ENCODE results near the gene SUN1.
A peak's percentile ranks its signal among the peaks of the same experiment; 100 is the strongest.

The SUN1 gene

GRCh38 chr7:907158-907980 lies 75.1 kb downstream of the SUN1 start:
- no peak for DNase-seq (ENCODE audit: low read depth)

GRCh38 chr7:908159-908581 lies 75.9 kb downstream of the SUN1 start:
- DNase-seq (ENCODE audit: low read depth) = no peak

GRCh38 chr7:908591-909357 lies 76.5 kb downstream of the SUN1 start:
- peak; percentile 72 for DNase-seq (ENCODE audit: low read depth)

- DNase-seq (ENCODE audit: low read depth) = peak; percentile 64
Measured at GRCh38 chr7:909358-910329, 77.4 kb downstream of the SUN1 start.

- no peak for DNase-seq (ENCODE audit: low read depth)
Measured at GRCh38 chr7:910441-910861, 78.2 kb downstream of the SUN1 start.

GRCh38 chr7:910931-911431 lies 78.7 kb downstream of the SUN1 start:
- no peak for DNase-seq (ENCODE audit: low read depth)

GRCh38 chr7:911791-912480 lies 79.7 kb downstream of the SUN1 start:
- DNase-seq (ENCODE audit: low read depth) = no peak

- DNase-seq (ENCODE audit: low read depth) = no peak
Measured at GRCh38 chr7:913736-914520, 81.7 kb downstream of the SUN1 start.

DNA sequence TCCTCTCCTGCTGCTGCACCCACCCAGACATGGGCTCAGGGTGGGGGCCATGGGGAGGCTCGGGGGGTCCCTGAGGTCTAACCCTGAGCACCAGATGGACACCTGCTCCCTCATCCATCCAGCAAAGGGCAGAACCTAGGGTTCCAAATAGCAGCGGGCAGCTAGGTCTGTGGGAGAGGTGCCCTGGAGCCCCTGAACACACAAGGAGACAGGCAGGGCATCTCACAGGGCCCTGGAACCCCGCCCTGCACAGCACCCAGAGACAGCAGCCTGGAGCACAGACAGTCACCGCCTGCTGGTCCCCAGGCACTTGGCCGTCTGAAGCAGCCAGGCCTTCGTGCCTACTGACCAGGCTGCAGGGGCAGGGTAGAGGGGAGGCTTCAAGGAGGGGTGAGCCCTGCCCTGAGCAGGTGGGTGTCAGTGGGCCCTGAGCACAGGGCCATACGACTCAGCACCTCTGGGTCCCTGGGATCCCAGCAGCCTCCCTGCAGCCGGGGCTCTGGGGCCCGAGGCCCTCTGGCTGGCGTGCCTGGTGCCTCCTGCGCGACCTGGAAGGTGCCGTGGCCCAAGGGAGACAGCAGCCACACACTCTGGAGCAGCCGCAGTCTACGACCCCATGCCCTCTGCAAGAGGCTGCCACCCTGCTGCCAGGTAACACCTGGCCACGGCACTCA lies 82.4 kb downstream of the SUN1 start:
- DNase-seq (ENCODE audit: low read depth) = no peak

GRCh38 chr7:915291-916218 lies 83.3 kb downstream of the SUN1 start:
- DNase-seq (ENCODE audit: low read depth) = no peak

GRCh38 chr7:916291-916941 lies 84.1 kb downstream of the SUN1 start:
- no peak for DNase-seq (ENCODE audit: low read depth)

DNA sequence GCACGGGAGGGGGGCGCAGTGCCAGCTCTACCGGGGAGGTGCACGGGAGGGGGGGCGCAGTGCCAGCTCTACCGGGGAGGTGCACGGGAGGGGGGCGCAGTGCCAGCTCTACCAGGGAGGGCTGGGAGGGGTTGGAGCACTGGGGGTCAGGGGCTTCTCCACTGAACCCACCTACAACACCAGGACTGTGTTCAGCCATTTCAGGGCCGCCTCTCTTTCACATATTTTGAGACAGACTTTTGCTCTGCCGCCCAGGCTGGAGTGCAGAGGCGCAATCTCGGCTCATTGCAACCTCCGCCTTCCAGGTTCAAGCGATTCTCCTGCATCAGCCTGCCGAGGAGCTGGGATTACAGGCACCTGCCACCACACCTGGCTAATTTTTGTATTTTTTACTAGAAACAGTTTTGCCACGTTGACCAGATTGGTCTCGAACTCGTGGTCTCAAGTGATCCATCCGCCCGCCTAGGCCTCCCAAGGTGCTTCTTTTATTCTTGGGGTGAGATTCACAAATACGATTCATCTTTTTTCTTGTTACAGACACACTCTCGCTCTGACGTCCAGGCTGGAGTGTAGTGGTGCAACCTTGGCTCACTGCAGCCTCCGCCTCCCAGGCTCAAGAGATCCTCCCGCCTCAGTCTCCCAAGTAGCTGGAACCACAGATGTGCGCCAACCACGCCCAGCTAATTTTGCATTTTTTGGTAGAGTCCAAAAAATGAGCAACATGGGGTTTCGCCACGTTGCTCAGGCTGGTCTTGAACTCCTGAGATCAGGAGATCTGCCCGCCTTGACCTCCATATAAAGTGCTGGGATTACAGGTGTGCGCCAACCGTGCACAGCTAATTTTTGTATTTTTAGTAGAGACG lies 85.2 kb downstream of the SUN1 start:
- DNase-seq (ENCODE audit: low read depth) = no peak

- no peak for DNase-seq (ENCODE audit: low read depth)
Measured at GRCh38 chr7:918118-918425, 85.8 kb downstream of the SUN1 start.

DNA sequence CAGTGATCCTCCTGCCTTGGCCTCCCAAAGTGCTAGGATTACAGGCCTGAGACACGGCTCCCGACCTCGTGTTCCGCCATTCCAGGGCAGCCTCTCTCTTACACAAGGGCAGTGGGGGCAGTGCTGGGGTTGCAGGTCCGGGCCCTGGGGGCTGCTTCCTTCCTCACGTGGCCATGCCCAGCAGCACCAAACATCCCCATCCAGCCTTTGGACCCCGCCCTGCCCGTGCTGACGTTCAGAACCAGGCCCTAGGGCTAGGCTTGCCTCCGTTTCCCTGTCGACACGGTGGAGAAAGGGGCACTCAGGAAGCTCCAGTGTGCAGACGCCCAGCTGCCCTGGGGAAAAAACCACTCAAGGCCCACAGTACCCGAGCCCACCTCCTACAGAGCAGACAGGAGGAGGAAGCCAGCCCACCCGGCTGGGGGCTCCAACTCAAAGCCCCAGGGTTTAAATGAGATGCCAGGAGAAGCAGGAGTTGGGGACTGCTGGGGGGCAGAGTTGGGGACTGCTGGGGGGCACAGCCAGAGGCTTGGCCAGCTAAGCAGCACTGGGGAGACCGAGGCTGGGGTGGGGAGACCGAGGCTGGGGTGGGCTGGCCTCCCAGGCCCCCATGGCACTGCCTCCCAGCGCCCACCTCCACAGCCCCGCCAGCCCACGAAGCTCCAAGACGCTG lies 86.3 kb downstream of the SUN1 start:
- no peak for DNase-seq (ENCODE audit: low read depth)

DNA sequence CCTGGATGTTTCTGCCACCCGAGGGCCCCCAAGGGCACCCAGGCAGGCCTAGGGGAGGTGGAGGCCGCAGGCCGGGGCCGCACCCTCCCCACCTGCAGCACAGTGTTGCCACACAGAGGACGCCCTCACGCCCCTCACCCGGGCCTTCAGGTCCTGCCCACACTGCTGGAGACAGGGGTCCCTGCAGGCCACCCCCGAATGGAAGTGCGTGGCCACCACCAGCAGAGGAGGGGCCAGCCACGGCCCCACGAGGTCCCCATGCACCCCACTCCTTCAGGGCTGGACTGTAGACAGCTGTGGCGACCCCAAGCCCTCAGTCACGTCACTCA lies 86.8 kb downstream of the SUN1 start:
- DNase-seq (ENCODE audit: low read depth) = no peak

DNA sequence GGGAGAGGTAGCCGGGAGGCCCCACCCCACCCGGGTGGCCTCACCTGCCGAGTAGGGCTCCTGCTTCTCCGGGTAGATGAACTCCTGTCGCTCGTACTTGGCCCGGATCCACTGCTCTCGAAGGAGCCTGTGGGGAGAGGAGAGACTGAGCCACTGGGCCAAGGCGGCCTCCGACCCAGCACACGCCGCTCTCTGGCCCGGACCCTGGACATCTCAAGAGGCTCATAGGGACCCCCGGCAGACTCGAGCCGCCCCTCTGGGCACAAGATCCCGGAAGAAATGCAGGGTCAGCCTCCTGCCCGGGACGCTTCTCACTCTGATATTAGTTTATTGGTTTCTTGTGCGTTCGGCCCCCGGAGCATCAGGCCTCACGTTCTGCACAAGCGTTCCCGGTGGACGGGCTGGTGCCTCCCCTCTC lies 87.7 kb downstream of the SUN1 start:
- no peak for DNase-seq (ENCODE audit: low read depth)
